GM12878 (cell line): ENCODE data around the gene ELOF1. TPM values are rescaled to one million over a fixed set of nuclear protein-coding genes. Genes with fewer than 3 reads are reported as not detected.
"Not testable (repeated sequence)": the region's sequence is repeated elsewhere in the genome, so short reads cannot be mapped to it uniquely, and the experiment has no call there.

ENCODE experiments used
- ATAC-seq: fragments of 200-7000 bp; cut with Tn5 transposase; 3 replicates; pipeline ENCODE4 v1.9.1; 2020; ENCODE audit warnings: mild to moderate bottlenecking, moderate library complexity
- BruUV-seq: library from RNA; stranded (reverse); fragments of 400-500 nt; replicated peaks from 2 replicates; lab custom pipeline; 2021; lab: Mats Ljungman, UMichigan
- CTCF ChIA-PET: fragments of 300-600 bp; sonication (Branson Sonifier 250); formaldehyde crosslinking; extraction: SDS; loops from one replicate; lab custom pipeline; 2021; ENCODE audit warnings: inconsistent platforms; lab: Yijun Ruan, JAX
- POLR2A ChIA-PET: fragments of 350-600 bp; formaldehyde crosslinking; extraction: SDS; loops from one replicate; lab custom pipeline; 2021; ENCODE audit warnings: inconsistent platforms; lab: Charles Lee
- RAD21 ChIA-PET: fragments of 300-600 bp; sonication (Branson Sonifier 250); formaldehyde crosslinking; loops from one replicate; lab custom pipeline; 2023; ENCODE audit warnings: antibody characterized with exemption; ENCODE audit not compliant: unreplicated experiment; lab: Charles Lee
- SMC1A ChIA-PET: fragments of 300-600 bp; sonication (Branson Sonifier 250); formaldehyde crosslinking; loops from one replicate; lab custom pipeline; 2023; ENCODE audit not compliant: unreplicated experiment, uncharacterized antibody; lab: Charles Lee
- DNase-seq: peaks from one replicate; pipeline ENCODE4 v3.0.0-alpha.2; 2011; ENCODE audit warnings: low read depth, low spot score
- FAIRE-seq: peaks from 3 replicates; lab custom pipeline; 2011; peaks lifted over from hg19 to GRCh38; lab: Jason Lieb, UNC
- H2AFZ ChIP-seq: 2 replicates; pipeline ENCODE4 v1.6.0; 2011; ENCODE audit warnings: low read depth, low read length, control low read depth; ENCODE audit not compliant: control insufficient read depth
- H3K27ac ChIP-seq: 2 replicates; pipeline ENCODE4 v1.5.1; 2011; ENCODE audit warnings: control low read depth; ENCODE audit not compliant: control insufficient read depth, insufficient read depth
- H3K27me3 ChIP-seq, 2 experiments: replicated peaks in 1 of 2; 2 replicates each; pipeline versions ENCODE4 v1.6.0 to v1.6.1; 2011; ENCODE audit warnings: low read length in 1 of 2; ENCODE audit not compliant: control insufficient read depth in 2 of 2, insufficient read depth in 2 of 2
- H3K36me3 ChIP-seq, 2 experiments: 2 replicates each; pipeline ENCODE4 v1.5.1; 2011; ENCODE audit warnings: low read length in 1 of 2; ENCODE audit not compliant: control insufficient read depth in 2 of 2, insufficient read depth in 2 of 2
- H3K4me1 ChIP-seq: 2 replicates; pipeline ENCODE4 v1.6.1; 2011; ENCODE audit warnings: mild to moderate bottlenecking, low read length, moderate library complexity, mixed read lengths; ENCODE audit not compliant: control insufficient read depth, insufficient read depth
- H3K4me2 ChIP-seq: 2 replicates; pipeline ENCODE4 v1.6.0; 2011; ENCODE audit warnings: control low read depth; ENCODE audit not compliant: control insufficient read depth, insufficient read depth
- H3K4me3 ChIP-seq: fragments of 200-600 bp; sonication (generic); 2 replicates; pipeline ENCODE4 v1.5.1; 2016
- H3K79me2 ChIP-seq: 2 replicates; pipeline ENCODE4 v1.6.0; 2011; ENCODE audit warnings: low read length; ENCODE audit not compliant: control insufficient read depth, insufficient read depth
- H3K9ac ChIP-seq: 2 replicates; pipeline ENCODE4 v1.8.0; 2011; ENCODE audit warnings: low read length, control low read depth, mixed read lengths; ENCODE audit not compliant: control insufficient read depth, insufficient read depth
- H3K9me3 ChIP-seq: replicated peaks from 3 replicates; pipeline ENCODE4 v1.5.1; 2011; ENCODE audit warnings: mild to moderate bottlenecking, low read length; ENCODE audit not compliant: control insufficient read depth, insufficient read depth
- H4K20me1 ChIP-seq: 2 replicates; pipeline ENCODE4 v1.6.0; 2011; ENCODE audit not compliant: control insufficient read depth, insufficient read depth
- CBX5 ChIP-seq: sonication (generic); IDR thresholded peaks from 2 replicates; pipeline ENCODE4 v1.6.1; 2016; ENCODE audit warnings: low read depth, moderate library complexity, mild to moderate bottlenecking, inconsistent platforms
- IRF3 ChIP-seq: fragments of 450-650 bp; IDR thresholded peaks from 2 replicates; pipeline ENCODE4 v1.6.1; 2014; ENCODE audit warnings: mild to moderate bottlenecking
- SPI1 ChIP-seq: IDR thresholded peaks from 2 replicates; pipeline ENCODE4 v1.6.1; 2011; ENCODE audit warnings: low read depth, mild to moderate bottlenecking, low read length, moderate library complexity, borderline replicate concordance; ENCODE audit not compliant: insufficient read depth
- WGBS: methylation state at CpG from one replicate; pipeline ENCODE4 v1.1.6; 2016; ENCODE audit warnings: low lambda C conversion rate; ENCODE audit not compliant: insufficient replicate concordance, insufficient coverage; ENCODE audit errors: missing lambda C conversion rate; 5-methylcytosine and 5-hydroxymethylcytosine counted together
- in situ Hi-C: fragments of 300-500 bp; cut with MboI; formaldehyde crosslinking; loops from 9 replicates; pipeline ENCODE4 v1.14.3; 2018; ENCODE audit warnings: mixed read lengths
- intact Hi-C: fragments of 100-400 bp; cut with micrococcal nuclease; formaldehyde crosslinking; loops from one replicate; pipeline ENCODE4 v1.14.2; 2022; ENCODE audit not compliant: unreplicated experiment
- polyA plus RNA-seq, 11 experiments: library from polyadenylated mRNA; depleted of rRNA in 4 of 11; unstranded in 6 of 11; stranded (reverse) in 5 of 11; fragments of >200 nt; fragmentation: Nextera tagmentation in 4 of 11; fragmentation: Illumina TruSeq in 1 of 11; extraction: Ambion mirVana in 4 of 11; extraction: Trizol in 1 of 11; gene quantifications; 1 replicate in 1 of 11; 2 replicates in 10 of 11; pipeline versions ENCODE4 v1.2.1 to v1.2.3, GENCODE V29; 2011 to 2016; ENCODE audit warnings: inconsistent platforms in 2 of 11, missing spikeins in 2 of 11, low read depth in 1 of 11
- total RNA-seq, 4 experiments: library from RNA; depleted of rRNA in 3 of 4; stranded (reverse); fragments of >200 nt in 3 of 4; fragmentation: Illumina TruSeq in 1 of 4; extraction: Trizol in 1 of 4; gene quantifications; 2 replicates each; pipeline versions ENCODE4 v1.2.1 to v1.2.3, GENCODE V29; 2013 to 2021
- TF ChIP-seq, protein P1 (sequence below): fragments of 450-650 bp; IDR thresholded peaks from 2 replicates; pipeline ENCODE4 v1.6.1; 2017; ENCODE audit warnings: mild to moderate bottlenecking

Gene ELOF1
- total and polyA plus RNA-seq, 10 of the 15 experiments (the other 5 are each of a cell fraction or from before 2014, with no cell fraction given), result 11.7 to 124 (median 92.9) TPM

- Histone ChIP-seq H4K20me1 (no peaks in the 10 kb centered on the region), H3K9me3 (peaks cover 21% of the 10 kb centered on the region; the same call in 2 of the 3 replicates), H3K4me1 (no peaks in the 10 kb centered on the region), H3K4me3 (no peak overlapping the region), H3K27ac (no peak overlapping the region), H3K4me2 (no peak overlapping the region), H3K79me2 (peaks cover 5% of the 10 kb centered on the region), H2AFZ (no peak overlapping the region), H3K9ac (no peak overlapping the region), H3K36me3 (peaks cover 0 to 10% of the 10 kb centered on the region in 2 experiments; a peak in 1 of 4 replicates), H3K27me3 (no peaks in the 10 kb centered on the region)
- ATAC-seq, result no peak
- ChIA-PET SMC1A (no interaction called here), CTCF (interaction anchor here (0.6 kb wide), 1 partner anchor 186 kb away, joined by 4 read pairs; no protein-coding TSS in a partner anchor), POLR2A (no interaction called here), RAD21 (interaction anchor here (0.6 kb wide), 1 partner anchor 48 kb away, joined by 3 read pairs; the partner anchor contains the start of gene ELOF1)
- no peak for TF ChIP-seq IRF3
- TF ChIP-seq CBX5, result peak; percentile 95
- DNase-seq, result no peak
- FAIRE-seq, result no peak
- WGBS, result 98% methylated on average over 8 of the region's 8 CpGs
- BruUV-seq, result no TSS peak
- intact Hi-C loops, result no loop called here
- in situ Hi-C loops, result no loop called here
These were observed 47.5 kb upstream of the ELOF1 start for GRCh38 chr19:11606484-11606883.

DNA sequence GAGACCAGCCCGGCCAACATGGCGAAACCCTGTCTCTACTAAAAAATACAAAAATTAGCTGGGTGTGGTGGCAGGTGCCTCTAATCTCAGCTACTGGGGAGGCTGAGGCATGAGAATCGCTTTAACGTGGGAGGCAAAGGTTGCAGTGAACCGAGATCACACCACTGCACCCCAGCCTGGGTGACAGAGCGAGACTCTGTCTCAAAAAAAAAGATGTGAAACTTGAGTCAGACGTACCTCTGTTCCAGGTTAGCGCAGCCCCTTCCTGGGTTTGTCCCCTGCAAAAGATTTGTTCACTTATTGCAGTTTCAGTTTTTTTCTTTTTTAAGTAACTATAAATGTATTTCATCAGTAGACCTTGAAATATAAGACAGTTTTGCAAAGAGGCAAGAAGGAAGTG is 40.7 kb upstream of the ELOF1 start:
- intact Hi-C loops (loop anchor here (5.0 kb wide), 1 partner anchor 213 kb away; the partner anchor contains the start of gene ZNF440), in situ Hi-C loops (loop anchor here (25.0 kb wide), 1 partner anchor 1563 kb away; the partner anchor contains the start of genes IER2 and STX10)
- H3K4me3 ChIP-seq, H2AFZ ChIP-seq, SMC1A ChIA-PET, H4K20me1 ChIP-seq, BruUV-seq, H3K9me3 ChIP-seq, H3K27me3 ChIP-seq, DNase-seq, FAIRE-seq, H3K9ac ChIP-seq: not testable (repeated sequence)
- peak overlapping the region; percentile 27 for H3K27ac ChIP-seq
- POLR2A ChIA-PET, result interaction anchor here (0.7 kb wide), 1 partner anchor 1187 kb away, joined by 3 read pairs; no protein-coding TSS in a partner anchor
- H3K4me1 ChIP-seq, result peaks cover 14% of the 10 kb centered on the region
- peaks cover 0 to 10% of the 10 kb centered on the region in 2 experiments; a peak in 1 of 4 replicates for H3K36me3 ChIP-seq
- WGBS, result 32% methylated on average over 8 of the region's 8 CpGs
- CTCF ChIA-PET, result interaction anchor here (0.7 kb wide), 1 partner anchor 102 kb away, joined by 3 read pairs; no protein-coding TSS in a partner anchor
- peaks cover 34% of the 10 kb centered on the region for H3K79me2 ChIP-seq
- peak overlapping the region; percentile 77 for H3K4me2 ChIP-seq
- TF ChIP-seq, protein P1, sequence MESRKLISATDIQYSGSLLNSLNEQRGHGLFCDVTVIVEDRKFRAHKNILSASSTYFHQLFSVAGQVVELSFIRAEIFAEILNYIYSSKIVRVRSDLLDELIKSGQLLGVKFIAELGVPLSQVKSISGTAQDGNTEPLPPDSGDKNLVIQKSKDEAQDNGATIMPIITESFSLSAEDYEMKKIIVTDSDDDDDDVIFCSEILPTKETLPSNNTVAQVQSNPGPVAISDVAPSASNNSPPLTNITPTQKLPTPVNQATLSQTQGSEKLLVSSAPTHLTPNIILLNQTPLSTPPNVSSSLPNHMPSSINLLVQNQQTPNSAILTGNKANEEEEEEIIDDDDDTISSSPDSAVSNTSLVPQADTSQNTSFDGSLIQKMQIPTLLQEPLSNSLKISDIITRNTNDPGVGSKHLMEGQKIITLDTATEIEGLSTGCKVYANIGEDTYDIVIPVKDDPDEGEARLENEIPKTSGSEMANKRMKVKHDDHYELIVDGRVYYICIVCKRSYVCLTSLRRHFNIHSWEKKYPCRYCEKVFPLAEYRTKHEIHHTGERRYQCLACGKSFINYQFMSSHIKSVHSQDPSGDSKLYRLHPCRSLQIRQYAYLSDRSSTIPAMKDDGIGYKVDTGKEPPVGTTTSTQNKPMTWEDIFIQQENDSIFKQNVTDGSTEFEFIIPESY, result 0 out of 2 replicates have a peak, but pooled peaks have one; percentile 4
- peak; percentile 7; the same call in 1 of the 2 replicates for TF ChIP-seq SPI1
- RAD21 ChIA-PET, result interaction anchor here (1.2 kb wide), 1 partner anchor 14 kb away, joined by 3 read pairs; no protein-coding TSS in a partner anchor
- peak; percentile 9; the same call in 1 of the 3 replicates for ATAC-seq
